Hematopoietic multipotent progenitor cell treated with erythropoietin and hydrocortisone succinate and interleukin-3 and kit ligand, for 4 days (in vitro differentiated cells): Measurements from ENCODE around the gene ADD1.

ENCODE experiments used
- DNase-seq: peaks from one replicate; pipeline ENCODE4 v3.0.0-alpha.2; 2015

The ADD1 gene

DNA sequence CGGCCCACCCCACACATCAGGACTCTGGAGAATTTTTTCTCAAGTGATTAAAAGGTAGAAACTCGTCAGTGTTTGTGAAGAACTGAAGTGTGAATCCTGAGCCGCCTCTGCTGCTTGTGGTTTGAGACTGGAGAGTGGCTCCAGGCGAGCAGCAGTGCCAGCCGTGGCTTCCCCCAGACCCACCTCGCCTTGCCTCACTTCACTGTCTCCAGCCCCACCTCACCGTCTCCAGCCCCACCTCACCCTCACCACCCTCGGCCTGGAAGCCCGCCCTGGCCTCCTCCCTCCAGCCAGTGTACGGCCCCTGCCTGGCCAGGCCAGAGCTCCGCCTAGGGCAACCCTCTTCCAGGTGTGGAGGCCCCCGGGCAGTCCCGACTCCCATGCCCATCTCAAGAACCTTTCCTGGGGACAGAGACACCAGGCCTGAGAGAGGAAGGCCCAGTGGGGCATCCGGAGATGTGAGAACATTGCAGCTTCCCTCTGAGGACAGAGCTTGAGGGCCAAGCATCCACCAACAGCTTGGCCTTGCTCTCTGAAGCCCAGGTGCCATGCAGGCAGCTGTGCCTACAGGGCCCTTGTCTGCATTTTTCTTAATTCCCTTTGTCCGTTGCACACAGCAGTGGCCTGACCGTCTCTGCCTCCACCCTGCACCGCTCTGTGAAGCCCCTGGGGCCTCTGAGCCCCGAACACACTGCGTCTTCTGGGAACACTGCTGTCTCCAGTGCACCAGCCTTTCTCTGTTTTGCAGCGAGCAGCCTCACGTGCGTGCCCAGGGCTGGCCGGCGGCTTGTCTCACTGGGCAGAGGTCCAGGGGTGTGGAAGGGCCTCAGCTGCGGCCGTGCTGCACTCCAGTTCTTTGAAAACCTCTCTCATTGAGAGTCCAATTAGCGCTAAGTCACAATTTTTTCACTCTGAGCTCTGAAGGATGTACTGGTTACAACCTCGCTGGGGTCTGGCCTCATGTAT lies 37.0 kb upstream of the ADD1 start:
- no peak for DNase-seq

GRCh38 chr4:2807571-2807970 lies 36.1 kb upstream of the ADD1 start:
- no peak for DNase-seq

GRCh38 chr4:2808001-2808400 lies 35.6 kb upstream of the ADD1 start:
- DNase-seq: no peak

DNA sequence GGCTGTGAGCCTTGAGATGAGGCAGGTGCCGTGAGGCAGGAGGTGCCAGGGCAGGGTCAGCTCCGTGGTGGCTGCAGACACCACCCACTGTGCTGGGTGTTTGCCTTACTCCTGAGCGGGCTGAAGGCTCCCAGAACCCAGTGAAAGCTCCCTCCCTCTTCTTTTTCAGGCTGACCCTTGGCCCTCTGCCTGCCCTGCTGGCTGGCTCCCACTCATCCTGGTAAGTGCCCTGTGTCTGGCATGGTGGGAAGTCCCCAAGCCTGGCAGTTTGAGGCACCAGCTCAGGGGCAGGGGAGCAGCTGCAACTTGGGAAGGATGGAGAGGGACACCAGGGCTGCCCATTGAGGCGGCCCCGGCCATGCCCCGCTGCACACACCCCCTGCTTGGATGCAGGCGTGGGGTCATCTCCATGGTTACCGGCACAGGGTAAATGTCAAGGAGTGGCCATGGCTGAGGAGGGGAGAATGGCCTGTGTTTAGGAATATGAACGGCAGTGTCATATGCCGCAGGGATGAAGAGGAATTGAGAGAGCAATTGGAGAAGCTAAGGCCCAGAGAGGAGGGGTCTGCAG lies 33.9 kb upstream of the ADD1 start:
- no peak for DNase-seq

DNA sequence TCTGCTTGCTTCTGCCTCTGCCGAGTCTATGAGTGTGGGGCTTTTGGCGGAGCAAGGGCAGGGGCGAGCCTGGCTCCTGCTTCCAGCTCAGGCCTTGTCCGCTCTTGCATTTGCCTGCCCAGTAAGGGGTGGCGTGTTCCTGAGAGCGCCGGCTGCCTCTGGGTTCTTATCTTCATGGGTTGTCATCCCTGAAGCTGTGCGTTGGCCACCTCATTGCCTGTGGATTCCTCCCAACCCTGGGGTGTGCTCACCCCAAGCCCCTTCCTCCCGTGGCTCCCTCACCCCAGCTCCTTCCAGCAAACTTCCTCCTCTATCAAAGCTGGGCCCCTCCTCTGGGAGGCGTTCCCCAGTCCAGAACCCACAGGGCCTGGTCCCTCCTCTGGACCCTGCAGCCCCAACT lies 33.3 kb upstream of the ADD1 start:
- DNase-seq: peak; percentile 51

DNA sequence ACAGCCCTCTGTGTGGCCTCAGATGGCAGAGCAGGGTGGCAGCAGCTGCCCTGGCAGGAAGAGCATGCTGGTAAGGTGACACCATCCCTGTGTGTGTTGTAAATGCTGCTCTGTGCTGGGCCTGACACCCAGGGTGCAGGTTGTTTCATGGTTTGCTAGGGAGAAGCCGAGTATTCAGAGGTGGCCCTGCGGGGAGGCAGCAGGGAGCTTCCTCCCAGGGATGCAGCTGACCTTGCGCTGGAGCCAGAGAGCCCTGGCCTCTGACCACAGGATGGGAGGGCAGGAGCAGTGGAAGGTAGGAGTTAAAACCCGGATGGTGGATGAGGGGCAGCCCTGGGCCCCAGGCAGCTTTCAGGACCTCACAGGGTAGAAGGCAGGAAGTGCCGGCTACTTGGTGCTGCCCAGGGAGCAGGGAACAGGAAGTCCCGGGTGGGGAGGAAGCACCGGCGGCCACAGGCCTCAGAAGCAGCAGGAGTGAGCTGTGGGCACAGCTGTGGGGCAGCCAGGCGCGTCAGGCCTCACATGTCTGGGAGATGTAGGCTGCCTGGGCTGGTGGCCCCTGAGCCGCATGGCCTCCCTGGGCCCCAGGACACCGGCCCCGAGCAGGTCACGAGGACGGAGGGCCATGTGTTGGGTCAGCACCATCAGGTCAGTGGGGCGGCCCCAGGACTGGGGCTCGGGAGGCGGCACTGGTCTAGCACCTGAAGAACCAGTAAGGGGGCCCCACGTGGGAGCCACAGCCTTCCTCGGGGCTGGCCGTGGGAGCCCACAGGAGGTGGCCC lies 31.6 kb upstream of the ADD1 start:
- peak; percentile 92 for DNase-seq

DNA sequence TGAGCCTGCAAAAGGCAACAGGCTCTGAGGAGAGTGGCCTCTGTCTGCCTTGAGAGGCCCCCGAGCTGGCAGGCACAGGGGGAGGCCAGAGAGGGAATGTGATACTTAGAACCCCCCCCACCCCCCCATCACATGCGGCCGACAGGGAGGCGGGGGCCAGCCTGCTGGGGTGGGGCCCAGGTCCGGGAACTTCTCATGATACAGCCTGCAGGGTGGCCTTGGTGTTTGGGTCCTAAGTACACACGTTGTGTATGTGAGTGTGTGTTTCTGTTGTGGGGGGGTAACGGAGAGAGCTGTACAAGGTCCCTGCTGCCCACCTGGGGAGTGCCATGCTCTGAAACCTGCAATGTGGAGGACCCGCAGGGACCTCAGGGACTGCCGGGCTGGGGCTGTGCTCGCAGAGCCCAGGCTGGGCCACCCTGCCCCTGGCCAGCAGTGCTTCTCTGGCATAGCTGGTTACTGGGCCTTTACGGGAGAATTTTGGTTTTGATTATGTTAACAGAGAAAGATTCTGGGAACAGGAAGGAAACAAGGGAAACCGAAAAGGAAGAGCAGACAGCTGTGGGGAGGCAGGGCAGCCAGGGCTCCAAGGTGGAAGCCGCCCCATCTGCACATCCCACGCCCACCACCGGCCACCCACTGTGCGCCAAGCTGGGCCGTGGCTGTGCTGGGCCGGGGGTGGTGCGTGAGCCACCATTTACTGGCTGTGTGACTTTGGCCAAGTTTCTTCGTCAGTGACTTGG lies 30.9 kb upstream of the ADD1 start:
- DNase-seq: peak; percentile 53

GRCh38 chr4:2813446-2814405 lies 29.9 kb upstream of the ADD1 start:
- DNase-seq: no peak

GRCh38 chr4:2814627-2815270 lies 28.9 kb upstream of the ADD1 start:
- no peak for DNase-seq

DNA sequence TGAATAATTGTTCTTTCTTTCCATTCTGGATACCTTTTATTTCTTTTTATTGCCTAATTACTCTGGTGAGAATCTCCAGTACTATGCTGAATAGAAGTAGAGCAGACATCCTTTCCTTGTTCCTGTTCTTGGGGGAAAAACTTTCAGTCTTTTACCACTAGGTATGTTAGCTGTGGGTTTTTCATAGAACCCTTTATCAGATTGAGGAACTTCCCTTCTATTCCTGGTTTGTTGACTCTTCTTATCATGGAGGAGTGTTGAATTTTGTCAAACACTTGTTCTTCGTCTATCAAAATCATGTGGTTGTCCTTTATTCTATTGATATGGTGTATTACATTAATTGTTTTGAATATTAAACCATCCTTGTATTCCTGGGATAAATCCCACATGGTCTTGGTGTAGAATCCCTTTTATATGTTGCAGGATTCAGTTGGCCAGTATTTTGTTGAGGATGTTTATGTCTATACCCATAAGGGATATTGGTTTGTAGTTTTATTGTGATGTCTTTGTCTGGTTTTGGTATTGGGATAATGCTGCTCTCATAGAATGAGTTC lies 27.2 kb upstream of the ADD1 start:
- no peak for DNase-seq

- no peak for DNase-seq
Observed at GRCh38 chr4:2817137-2817536, 26.5 kb upstream of the ADD1 start.

- DNase-seq: peak; percentile 46
Observed at GRCh38 chr4:2817701-2818350, 25.8 kb upstream of the ADD1 start.

DNA sequence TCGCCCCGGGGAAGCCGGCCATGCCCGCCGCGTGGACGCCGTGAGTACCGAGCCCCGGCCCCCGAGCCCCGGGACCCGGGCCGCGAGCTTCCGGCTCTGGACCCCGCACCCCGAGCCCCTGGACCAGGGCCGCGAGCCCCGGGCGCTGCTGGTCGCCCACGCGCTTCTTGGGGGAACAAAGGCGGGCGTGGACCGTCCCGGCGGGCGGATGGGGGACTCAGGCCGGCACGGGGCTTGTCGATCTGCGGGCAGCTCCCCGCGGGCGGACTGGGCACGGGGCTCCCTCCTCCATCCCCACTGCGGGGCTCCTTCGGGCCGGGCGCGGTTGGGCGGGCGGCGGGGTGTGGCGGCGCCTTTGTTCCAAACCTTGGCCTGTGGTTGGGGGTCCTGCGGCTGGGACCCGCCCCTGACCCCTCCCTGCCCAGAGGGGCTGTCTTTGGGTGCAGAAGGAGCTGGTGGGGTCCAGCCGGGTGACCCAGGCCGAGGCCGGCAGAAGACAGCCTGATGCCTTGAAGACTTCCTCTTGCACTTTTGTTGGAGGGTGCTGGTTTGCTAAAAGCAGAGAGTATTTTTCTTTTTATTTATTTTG lies 25.2 kb upstream of the ADD1 start:
- DNase-seq: no peak

DNA sequence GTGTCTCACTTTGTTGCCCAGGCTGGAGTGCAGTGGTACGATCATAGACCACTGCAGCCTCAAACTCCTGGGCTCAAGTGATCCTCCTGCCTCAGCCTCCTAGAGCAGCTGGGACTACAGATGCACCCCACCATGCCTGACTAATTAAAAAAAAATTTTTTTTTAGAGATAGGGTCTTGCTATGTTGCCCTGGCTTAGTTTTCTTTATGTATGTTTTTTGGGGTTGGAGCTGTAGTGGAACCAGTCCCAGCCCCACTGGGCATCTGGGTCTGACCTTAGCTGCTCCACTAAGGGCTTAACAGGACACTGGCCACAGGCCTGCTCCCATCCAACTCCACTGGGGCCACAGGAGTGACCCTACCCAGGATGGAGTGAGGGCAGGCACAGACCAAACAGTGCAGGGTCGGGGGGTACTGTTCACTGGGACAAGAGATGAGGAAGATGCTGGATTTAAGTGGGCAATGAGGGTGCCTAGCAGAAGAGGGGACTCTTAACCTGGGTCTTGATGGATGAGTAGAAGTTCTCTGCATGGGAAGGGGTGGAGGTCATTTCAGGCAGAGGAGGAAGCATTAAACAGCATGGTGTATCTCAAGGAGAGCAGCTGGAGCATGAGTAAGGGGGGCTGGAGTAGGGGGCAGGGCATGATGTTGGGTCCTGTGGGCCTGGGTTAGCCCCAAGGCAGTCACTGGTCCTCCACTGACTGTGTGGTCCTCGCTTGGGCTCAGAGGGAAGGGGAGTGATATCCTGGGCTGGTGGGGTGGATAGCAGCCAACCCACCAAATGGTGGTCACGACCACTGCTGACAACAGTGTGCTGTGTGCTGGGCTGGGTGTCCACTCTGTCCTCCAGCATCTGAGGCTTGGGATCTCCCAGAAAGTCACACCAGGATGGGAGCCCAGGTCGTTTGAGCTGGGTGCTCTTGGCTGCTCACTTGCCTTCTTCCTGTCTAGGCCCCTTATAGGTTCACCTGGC lies 24.1 kb upstream of the ADD1 start:
- no peak for DNase-seq

DNA sequence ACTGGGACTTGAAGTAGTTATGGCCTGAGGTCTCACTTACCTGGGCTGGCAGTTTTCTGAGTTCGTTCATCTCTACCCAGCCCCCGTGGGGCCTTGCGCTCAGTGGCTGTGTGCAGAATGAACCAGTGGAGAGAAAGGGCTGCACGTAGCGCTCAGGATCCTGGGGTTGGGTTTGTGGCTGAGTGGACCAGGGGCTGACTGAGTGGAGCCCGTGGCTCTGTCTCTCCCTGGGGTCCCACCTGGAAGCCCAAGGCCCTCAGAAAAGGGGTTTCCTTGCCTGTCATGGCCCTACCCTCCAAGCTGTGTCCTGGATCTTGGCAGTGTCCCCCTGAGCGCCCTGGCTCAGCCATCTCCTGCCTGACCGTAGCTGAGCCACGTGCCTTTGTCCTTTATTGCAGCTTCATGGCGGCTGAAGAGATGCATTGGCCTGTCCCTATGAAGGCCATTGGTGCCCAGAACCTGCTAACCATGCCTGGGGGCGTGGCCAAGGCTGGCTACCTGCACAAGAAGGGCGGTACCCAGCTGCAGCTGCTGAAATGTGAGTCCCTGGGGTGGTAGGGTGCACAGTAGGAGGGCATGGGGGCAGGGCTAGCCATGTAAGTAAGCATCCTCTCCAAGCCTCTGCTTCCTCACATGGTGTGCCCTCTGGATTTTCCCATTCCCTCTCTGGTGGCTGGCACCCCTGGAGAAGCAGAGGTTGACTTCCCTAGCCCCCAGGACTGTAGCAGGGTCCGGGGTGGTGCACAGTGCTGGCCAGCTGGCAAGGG lies 23.2 kb upstream of the ADD1 start:
- DNase-seq: no peak

- DNase-seq: no peak
Observed at GRCh38 chr4:2822461-2823300, 21.0 kb upstream of the ADD1 start.

DNA sequence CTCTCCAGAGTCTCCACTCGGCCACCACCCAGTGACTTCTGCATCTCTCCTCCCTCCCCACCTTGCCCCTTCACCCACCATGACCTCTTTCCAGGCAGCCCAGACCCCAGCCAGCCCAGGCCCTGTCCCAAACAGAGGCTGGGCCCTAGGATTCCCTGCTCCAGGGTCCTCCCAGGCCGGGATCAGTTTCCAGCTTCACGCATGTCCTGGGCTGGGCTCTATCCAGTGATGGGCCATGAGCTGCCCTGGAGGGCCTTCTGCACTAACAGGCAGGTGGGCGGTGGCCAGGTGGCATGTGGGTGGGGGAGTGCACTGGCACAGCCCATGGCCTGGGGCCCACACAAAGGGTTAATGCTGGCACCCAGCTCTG lies 20.4 kb upstream of the ADD1 start:
- no peak for DNase-seq
